C1 segment of cervical spinal cord (tissue), 14 donors: ENCODE results near the gene CHST4.
A peak's percentile ranks its signal among the peaks of the same experiment; 100 is the strongest.
"Not testable (repeated sequence)": the region's sequence is repeated elsewhere in the genome, so short reads cannot be mapped to it uniquely, and the experiment has no call there.

Experiments
- DNase-seq, 14 donors: peaks; one replicate each; lab custom pipeline; 2025; lab: John Stamatoyannopoulos, UW

The CHST4 gene

GRCh38 chr16:71524566-71525553 is 1.4 kb upstream of the CHST4 start:
- DNase-seq = no peak

DNA sequence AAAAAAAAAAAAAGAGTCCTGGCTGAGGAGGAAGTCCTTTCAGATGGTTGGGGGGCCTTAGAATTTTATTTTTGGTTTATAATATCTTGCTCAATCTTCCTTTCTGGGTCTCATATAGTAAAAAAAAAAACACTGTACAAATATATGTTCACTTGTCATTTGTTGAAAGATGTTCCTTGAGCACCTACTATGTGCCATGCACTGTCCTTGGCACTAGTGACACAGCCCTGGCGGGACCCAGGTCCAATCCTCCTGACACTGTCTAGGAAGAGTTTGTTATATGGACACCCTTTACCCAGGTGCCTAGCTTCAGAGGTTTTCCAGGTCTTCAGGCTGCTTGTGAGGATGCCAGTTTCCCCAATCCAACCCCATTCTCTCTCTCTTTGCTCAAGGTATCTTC is 2.0 kb downstream of the CHST4 start:
- no peak for DNase-seq

DNA sequence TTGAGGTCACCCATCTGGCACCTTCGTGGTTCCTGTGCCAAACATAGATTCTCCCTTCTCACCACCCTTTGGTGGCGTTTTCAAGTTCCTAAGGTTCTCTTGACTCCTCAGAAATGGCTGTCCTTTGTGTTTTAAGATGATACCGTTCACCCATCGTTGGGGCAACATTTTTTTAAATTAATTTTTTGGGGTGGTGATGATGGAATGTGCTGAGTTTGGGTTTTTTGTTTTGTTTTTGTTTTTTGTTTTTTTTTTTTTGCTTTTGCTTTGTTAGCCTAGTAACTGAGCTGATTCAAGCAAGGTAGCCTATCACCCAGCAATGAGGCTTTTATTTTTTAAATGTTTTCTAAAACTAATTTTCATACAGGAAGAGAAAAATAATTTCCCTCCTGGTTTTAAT is 2.6 kb downstream of the CHST4 start:
- DNase-seq = no peak

DNA sequence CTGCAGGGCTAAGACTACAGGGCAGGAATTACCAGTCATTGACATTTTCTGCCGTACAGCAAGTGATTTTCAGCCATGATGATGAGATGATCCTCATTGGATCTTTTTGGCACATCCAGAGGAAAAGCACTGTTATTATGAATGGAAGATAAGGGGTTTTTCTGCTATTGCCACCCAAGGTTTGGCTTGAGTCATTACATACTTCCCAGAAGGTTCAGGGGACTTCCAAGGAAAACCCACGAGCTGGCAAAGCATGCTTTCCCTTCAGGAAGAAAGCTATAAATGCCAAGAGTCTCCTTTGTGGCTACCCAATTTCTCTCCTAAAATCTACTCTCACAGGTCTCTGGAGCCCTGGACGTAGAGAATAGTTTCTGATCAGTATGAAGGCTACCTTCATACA is 6.1 kb downstream of the CHST4 start:
- DNase-seq = no peak

GRCh38 chr16:71536752-71537499 is 10.7 kb downstream of the CHST4 start:
- DNase-seq = no peak

DNA sequence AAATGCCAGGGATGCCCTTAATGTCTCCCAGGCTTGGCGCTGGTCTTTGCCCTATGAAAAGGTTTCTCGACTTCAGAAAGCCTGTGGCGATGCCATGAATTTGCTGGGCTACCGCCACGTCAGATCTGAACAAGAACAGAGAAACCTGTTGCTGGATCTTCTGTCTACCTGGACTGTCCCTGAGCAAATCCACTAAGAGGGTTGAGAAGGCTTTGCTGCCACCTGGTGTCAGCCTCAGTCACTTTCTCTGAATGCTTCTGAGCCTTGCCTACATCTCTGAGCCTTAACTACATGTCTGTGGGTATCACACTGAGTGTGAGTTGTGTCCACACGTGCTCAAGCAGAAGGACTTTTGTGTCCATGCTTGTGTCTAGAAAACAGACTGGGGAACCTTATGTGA is 11.4 kb downstream of the CHST4 start:
- no peak for DNase-seq

DNA sequence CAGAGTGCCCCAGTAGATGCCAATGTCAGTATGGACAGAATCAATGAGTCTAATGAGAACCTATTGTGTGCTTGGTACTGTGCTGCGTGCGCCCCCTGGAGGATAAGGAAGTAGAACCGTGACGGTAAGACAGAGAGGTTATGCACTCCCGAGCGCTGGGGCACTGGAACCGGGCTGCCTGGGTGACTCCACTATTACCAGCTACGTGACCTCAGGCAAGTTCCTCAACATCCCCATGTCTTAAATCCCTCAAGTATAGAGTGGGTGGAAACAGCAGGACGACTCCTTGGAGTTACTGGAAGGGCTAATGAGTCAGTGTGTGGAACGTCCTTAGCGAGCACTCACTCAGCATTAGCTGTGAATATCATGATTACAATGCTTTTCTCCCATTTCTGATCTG is 16.2 kb downstream of the CHST4 start:
- DNase-seq = peak in 1 of 14 donors; percentile 0

DNA sequence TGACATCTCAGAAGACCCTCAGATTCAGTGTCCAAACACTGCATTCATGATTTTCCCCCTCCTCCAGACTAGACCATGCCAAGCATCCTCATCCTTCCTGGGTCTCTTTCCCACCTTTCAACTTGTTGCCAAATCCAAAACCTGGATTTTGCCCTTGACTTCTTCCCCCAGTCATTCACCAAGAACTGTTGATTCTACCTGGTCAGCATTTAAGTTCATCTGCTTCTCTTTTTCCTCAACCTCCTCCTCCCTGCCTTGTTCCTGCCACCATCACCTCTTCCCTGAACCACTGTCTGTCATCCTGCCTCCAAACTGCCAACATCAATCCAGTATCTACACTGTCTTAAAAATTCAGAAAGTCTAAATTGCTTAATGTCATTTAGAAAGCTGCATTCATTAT is 20.9 kb downstream of the CHST4 start:
- no peak for DNase-seq

GRCh38 chr16:71552698-71553503 is 26.7 kb downstream of the CHST4 start:
- DNase-seq = no peak

GRCh38 chr16:71555230-71555891 is 29.1 kb downstream of the CHST4 start:
- DNase-seq = no peak

DNA sequence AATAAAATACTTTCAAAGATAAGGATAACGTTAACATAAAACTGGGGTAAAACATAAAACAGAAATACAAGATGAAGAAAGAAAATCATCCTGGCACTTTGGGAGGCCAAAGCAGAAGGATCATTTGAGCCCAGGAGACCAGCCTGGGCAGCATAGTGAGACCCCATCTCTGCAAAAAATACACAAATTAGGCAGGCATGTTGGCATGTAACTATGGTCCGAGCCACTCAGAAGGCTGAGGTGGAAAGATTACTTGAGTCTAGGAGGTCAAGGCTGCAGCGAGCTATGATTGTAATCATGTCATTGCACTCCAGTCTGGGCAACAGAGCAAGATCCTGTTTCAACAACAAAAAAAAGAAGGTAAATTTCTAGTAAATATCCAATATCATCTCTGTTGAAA is 31.1 kb downstream of the CHST4 start:
- no peak for DNase-seq

DNA sequence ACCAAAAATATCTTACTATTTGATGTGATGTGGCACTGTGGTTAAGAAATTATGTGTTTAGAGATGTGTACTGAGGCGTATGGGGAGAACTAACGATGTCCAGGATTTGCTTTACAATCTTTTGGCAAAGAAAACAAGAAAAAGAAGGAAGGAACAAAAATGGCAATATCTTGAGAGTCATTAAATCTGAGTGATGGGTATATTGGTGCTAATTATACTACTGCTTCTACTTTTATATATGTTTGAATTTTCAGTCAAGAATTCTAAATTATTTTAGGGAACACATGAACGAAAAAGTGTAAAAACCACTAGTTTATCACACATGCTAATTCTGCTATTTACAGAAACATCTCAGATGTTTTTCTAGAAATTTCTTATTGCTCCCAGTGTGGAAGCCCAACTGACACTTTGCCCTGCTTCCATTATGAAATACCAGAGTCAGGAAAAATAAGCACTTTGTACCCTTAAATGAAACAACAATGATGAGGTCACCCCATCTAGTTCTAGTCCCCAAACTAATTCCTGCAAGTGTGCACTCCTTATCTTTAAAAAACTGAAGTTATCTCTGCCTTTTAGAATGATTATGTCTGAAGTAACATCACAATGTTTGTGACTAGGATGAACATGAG is 31.8 kb downstream of the CHST4 start:
- no peak for DNase-seq

GRCh38 chr16:71559855-71560254 is 33.6 kb downstream of the CHST4 start:
- DNase-seq = no peak

DNA sequence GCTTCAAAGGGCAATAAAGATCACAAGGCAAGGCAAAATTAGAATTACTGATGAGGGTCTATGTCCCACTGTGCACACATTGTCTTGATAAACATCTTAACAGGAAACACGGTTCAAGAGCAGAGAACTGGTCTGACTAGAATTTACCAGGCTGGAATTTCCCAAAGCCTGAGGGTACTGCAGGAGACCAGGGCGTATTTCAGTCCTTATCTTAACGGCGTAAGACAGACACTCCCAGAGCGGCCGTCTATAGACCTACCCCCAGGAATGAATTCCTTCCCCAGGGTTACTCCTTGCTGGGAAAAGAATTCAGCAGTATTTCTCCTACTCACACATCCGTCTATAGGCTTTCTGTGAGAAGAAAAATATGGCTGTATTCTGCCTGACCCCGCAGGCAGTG is 35.7 kb downstream of the CHST4 start:
- not testable (repeated sequence) for DNase-seq

DNA sequence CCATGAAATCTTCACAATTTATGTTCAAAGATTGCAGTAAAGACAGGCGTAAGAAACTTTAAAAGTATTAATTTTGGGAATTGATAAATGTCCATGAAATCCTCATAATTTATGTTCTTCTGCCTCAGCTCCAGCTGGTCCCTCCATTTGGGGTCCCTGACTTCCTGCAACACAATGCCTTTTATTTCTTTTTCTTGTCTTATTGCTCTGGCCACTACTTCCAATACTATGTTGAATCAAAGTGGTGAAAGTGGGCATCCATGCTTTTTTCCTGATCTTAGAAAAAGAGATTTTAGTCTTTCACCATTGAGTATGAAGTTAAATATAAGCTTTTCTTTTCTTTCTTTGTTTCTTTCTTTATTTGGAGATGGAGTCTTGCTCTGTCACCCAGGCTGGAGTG is 36.3 kb downstream of the CHST4 start:
- DNase-seq = no peak

GRCh38 chr16:71564335-71564967 is 38.2 kb downstream of the CHST4 start:
- no peak for DNase-seq

DNA sequence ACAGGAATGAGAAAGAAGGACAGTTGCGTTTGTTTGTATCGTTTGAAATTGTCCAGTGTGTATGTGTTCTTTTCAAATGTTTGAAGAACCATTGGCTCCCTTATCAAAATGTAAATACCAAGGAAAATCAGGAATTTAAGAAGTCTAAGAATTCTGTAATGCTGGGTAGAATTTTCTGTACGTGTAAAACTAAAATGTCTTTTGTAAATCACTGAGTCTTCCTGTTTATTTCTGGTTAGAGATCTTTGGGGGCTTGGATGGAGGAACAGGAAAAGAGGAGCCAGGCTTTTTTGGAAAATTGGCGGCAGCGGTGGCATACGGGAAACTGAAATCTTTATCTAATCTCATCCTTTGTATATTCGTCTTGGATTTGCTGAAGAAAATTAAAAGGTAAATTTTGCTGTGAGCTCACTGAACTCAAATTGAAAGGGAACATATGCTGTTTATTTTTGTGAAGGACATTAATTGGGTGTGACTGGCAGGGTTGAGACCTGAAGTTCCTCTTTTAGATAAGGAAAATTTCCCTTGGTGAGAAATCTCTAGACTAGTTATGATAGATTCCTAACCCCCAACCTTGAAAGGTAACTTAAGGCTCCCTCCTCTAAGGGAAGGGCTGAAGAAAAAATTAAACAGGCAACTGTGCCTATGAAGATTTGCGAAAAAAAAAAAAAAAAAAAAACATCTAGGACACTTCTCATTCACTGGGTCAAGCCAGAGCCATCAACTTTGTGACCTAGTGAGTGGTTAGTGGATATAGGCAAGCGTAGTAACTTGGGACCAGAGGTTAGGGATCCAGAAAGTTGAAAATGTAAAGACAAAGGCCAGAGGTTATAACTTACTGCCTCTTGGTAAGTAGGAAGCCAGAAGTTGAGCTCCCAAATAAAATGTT is 39.8 kb downstream of the CHST4 start:
- no peak for DNase-seq

DNA sequence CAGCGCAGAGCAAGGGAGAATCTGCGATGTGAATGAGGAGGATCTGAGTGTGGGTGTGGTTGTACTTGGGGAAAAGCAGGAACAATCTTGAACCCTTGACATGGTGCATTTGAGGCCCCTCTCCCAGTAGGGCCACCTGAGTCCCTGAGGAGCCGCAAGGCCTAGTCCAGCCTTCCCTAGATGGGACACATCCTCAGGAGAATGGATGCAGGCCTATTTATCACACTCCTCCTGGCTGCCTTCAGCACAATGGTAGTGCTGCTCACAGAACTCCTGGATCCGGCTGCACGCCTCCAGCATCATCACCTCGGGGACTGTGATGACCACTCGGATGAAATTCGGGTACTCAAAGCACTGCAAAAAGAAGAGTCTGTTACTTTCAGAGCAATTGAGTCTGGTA is 41.7 kb downstream of the CHST4 start:
- no peak for DNase-seq

DNA sequence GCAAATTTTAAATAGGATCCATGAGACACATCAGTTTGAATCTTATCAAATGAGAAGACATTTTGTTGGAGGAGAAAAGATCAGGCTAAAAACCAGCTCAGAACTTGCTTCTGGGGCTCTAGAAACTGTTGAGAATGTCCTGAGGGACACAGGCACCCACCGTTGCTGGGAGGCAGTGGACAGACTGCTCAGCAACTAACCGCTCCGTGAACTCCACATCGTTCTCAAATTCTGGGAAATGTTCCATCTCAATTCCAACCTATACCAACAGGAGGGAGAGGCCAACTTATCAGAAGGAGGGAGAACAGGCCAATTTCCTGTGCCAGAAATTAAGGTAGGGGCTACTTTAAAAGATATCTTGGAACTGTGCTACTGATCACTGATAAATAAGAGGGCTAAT is 42.3 kb downstream of the CHST4 start:
- DNase-seq = no peak
